HAP-1 (cell line): ENCODE data around the gene FRAS1.
"Not testable (repeated sequence)": the region's sequence is repeated elsewhere in the genome, so short reads cannot be mapped to it uniquely, and the experiment has no call there.

Source experiments
- DNase-seq, 2 experiments: peaks; one replicate each; pipeline ENCODE4 v3.0.0-alpha.2; 2016 to 2020; ENCODE audit warnings: low spot score in 2 of 2
- H3K27me3 ChIP-seq: fragments of 250-450 bp; sonication (Bioruptor Pico); 2 replicates; pipeline ENCODE4 v1.5.1; 2020; ENCODE audit warnings: low read depth, mild to moderate bottlenecking, moderate library complexity
- H3K36me3 ChIP-seq: fragments of 250-450 bp; sonication (Bioruptor Pico); replicated peaks from 2 replicates; pipeline ENCODE4 v1.5.1; 2020; ENCODE audit warnings: mild to moderate bottlenecking
- H3K4me1 ChIP-seq: fragments of 250-450 bp; sonication (Bioruptor Pico); 2 replicates; pipeline ENCODE4 v1.5.1; 2020; ENCODE audit warnings: mild to moderate bottlenecking
- H3K4me3 ChIP-seq: fragments of 250-450 bp; sonication (Bioruptor Pico); 2 replicates; pipeline ENCODE4 v1.5.1; 2020; ENCODE audit warnings: mild to moderate bottlenecking, moderate library complexity
- H3K9me3 ChIP-seq: fragments of 250-450 bp; sonication (Bioruptor Pico); 2 replicates; pipeline ENCODE4 v1.5.1; 2020; ENCODE audit warnings: mild to moderate bottlenecking, moderate library complexity
- in situ Hi-C: fragments of 300-500 bp; cut with MboI; formaldehyde crosslinking; loops from 3 replicates; pipeline ENCODE4 v1.14.3; 2020; ENCODE audit warnings: low sequenced_read_pairs, inconsistent platforms, mixed read lengths

FRAS1 gene

DNA sequence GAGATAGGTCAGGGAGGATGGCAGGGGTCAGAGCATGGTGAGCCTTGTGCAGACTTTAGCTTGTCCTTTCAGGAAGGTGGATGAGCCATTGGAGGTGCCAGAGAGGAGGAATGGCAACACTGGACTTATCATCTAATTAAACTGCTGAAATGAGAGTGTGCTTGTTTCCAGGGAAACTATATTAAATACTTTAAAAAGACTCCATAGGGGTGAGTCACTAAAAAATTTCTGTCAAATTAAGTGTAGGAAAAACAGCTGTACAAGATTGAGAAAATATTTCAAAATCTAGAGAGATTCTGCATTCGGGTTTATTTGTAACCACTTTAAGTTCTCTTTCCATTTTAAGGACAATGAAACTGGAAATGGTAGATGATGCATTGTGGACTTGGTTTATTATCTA is 11.4 kb downstream of the FRAS1 start:
- Histone ChIP-seq H3K4me1 (no peaks in the 10 kb centered on the region), H3K27me3 (no peaks in the 10 kb centered on the region), H3K4me3 (no peak overlapping the region), H3K9me3 (no peaks in the 10 kb centered on the region), H3K36me3 (no peaks in the 10 kb centered on the region)
- no peak for DNase-seq
- in situ Hi-C loops, result no loop called here

DNA sequence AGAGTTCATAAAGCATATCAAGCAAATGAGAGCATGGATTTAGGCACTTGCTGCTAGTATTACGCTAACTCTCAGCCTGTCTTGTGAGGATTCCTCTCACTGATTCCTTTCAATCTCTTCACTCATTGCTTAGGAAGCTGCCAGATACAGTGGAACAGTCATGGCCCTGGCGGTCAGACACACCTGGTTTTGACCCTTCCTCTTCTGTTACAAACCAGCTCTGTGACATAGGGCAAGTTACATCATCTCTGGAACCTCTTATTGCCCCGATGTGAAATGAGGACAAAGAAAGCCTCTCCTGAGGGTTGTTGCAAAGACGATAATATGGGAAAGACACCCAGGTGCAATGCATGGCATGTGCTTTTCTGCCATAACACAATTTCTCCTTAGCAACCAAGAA is 12.2 kb downstream of the FRAS1 start:
- DNase-seq, result no peak
- Histone ChIP-seq H3K27me3 (no peaks in the 10 kb centered on the region), H3K4me3 (no peak overlapping the region), H3K4me1 (no peaks in the 10 kb centered on the region), H3K36me3 (no peaks in the 10 kb centered on the region), H3K9me3 (no peaks in the 10 kb centered on the region)
- in situ Hi-C loops, result no loop called here

DNA sequence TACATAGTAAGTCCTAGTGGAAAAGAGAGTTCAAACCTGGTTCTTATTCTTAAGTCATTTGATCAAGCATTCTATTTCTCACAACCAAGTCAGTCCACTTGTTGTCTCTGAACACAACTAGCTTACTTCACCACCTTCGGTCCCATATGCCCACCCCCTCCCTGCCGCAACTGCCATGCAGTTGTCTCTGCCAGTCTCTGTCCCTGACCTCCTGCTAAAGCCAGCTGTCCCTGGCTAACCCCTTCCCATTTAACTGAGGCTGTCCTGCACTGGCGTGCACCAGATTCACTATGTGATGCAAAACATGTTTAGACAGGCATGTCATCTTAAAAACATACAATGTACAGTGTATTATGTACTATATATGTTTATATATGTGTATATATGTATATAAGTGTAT is 12.7 kb downstream of the FRAS1 start:
- H3K4me3 ChIP-seq, result no peak overlapping the region
- H3K36me3 ChIP-seq, result no peaks in the 10 kb centered on the region
- H3K4me1 ChIP-seq, result no peaks in the 10 kb centered on the region
- H3K9me3 ChIP-seq, result no peaks in the 10 kb centered on the region
- no peaks in the 10 kb centered on the region for H3K27me3 ChIP-seq
- in situ Hi-C loops, result no loop called here
- no peak for DNase-seq

DNA sequence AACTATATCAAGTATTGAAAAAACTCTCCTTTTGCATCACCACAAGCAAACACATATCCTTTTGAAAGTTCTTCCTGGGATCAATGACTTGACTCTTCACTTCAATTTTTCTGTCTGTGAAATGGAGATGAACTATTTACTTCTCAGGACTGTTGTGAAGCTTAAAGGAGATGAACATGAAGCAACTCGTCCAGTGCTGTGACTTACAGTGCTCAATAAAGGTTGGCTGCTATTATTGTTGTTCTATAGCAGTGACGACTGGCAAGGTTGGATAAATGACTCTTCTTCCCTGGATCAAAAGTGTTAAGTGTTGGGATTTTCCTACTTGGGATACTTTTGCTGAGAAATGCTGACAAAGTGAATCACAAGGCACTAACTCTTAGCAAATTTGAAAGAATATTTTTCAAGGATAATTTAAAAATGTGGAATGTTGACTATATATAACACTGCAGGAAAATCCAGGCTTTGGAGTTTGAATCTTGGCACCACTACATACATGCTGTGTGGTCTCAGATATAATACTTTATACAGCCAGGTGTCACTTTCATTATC is 13.7 kb downstream of the FRAS1 start:
- DNase-seq, result no peak
- in situ Hi-C loops, result no loop called here
- Histone ChIP-seq H3K4me1 (no peaks in the 10 kb centered on the region), H3K27me3 (no peaks in the 10 kb centered on the region), H3K9me3 (no peaks in the 10 kb centered on the region), H3K36me3 (no peaks in the 10 kb centered on the region), H3K4me3 (no peak overlapping the region)

DNA sequence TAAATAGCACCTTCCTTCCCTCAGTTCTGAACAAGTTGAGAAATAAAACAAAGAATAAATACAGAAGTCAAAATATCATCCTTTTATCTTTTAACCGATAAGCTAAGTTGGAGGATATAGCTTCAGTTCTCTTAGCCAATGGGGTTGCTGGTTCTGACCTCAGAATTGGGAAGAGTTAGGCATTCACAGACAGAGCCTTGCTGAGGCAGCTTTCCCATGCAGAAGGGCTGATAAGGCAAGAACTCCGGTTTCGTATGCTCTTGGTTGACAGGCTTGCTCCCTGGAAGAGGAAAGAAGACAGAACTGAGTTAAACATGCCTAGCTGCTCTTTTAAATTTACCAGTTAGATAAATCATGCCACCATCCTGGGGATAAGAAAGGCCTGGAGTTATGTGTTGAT is 17.6 kb downstream of the FRAS1 start:
- in situ Hi-C loops, result no loop called here
- no peak for DNase-seq

DNA sequence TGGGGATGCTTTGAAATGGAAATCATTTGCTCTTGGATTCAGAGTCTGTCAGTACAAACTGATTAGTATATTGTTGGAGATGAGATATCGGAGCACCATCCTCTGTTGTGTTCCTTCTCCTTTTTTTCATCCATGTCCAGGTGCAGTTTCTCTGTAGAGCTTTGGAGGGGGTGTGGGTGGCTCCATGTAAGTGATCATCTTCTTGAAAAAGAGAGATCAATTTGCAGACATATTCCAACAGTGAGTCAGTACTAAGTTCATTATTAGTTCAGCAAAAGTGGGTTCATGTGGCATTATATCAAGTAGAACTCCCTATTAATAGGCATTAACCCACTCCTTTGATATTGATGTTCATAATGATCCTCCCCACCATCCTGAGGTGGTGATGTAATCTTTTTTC is 18.9 kb downstream of the FRAS1 start:
- no peaks in the 10 kb centered on the region for H3K4me1 ChIP-seq
- H3K36me3 ChIP-seq, result no peaks in the 10 kb centered on the region; the same call in 1 of the 2 replicates
- no peaks in the 10 kb centered on the region for H3K9me3 ChIP-seq
- H3K27me3 ChIP-seq, result no peaks in the 10 kb centered on the region
- no peak overlapping the region for H3K4me3 ChIP-seq
- in situ Hi-C loops, result no loop called here
- DNase-seq, result no peak

More for the DNA sequence above, 17.6 kb downstream of the FRAS1 start:
- Histone ChIP-seq H3K9me3 (no peaks in the 10 kb centered on the region), H3K27me3 (no peaks in the 10 kb centered on the region), H3K36me3 (no peaks in the 10 kb centered on the region; the same call in 1 of the 2 replicates), H3K4me1 (no peaks in the 10 kb centered on the region), H3K4me3 (no peak overlapping the region)

DNA sequence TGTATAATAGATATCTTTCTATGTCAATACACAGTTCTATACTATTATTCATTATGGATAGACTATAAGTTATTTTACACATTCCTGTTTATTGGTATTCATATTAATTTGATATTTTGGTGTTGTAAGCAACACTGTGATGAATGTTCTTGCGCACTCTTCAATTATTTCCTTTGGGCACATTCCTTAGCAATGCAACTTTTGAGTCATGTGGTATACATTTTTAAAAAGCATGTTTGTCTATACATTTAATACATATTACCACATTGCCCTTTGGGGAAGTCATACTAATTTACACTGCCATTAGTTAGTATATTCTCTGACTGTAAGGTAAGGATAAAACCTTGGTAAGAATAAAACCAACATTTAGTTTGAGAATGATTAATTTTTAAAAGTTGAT is 21.0 kb downstream of the FRAS1 start:
- H3K4me3 ChIP-seq, result no peak overlapping the region
- H3K27me3 ChIP-seq, result no peaks in the 10 kb centered on the region
- no peak for DNase-seq
- no peaks in the 10 kb centered on the region; the same call in 1 of the 2 replicates for H3K36me3 ChIP-seq
- no peaks in the 10 kb centered on the region for H3K4me1 ChIP-seq
- in situ Hi-C loops, result no loop called here
- no peaks in the 10 kb centered on the region for H3K9me3 ChIP-seq

DNA sequence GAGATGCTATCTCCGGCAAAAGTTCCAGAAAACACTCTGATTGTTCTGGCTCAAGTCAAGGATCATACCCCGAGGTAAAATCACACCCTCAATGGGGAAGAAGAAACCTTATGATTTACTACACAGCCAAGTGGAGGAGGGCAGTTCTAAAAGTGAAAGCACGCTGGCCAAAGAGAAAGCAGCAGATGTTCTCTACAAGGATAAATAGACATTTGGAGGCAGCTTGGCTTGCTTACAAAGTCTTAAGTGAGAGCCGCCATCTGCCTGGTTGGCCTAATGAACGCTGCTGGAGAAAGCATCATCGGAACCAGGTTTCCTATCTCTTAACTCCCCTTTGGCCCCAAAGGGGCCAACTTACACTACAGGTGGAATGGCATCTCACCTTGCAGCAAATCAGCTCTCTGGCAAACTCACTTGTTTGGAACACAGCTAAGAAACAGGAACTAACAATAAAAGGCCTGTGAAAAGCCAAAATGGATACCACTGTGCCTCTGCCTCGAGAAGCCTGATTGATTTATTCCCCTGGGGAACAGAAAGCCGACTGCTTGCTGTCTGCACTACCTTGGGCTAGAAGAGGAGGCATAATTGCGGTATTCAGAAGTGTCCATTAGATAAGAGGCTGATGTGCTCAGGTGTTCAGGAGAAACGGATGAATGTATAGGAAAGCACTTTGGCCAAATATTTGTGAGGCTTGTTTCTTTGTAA is 22.8 kb downstream of the FRAS1 start:
- Histone ChIP-seq H3K4me1 (no peaks in the 10 kb centered on the region), H3K4me3 (no peak overlapping the region), H3K27me3 (no peaks in the 10 kb centered on the region), H3K36me3 (no peaks in the 10 kb centered on the region; the same call in 1 of the 2 replicates), H3K9me3 (no peaks in the 10 kb centered on the region)
- in situ Hi-C loops, result no loop called here
- no peak for DNase-seq

DNA sequence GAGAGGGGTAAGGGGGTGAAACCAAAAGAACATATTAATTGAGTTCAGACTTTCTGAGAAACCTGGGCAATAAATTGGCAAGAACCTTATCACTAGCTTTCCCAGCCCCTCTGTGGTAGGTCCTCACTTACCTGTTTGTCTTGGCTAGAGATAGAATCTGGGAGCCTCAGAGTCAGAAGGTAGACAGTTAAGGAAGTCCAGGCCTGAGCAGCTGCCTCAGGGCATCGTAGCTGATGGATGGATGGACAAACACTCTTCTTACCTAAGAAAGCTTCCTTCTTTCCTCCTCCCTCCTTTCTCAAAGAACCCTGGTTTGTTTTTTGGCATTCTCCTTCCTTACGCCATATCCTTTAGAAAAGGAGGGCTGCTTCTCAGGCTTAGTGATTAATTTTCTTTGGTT is 24.4 kb downstream of the FRAS1 start:
- no peaks in the 10 kb centered on the region for H3K9me3 ChIP-seq
- no peak for DNase-seq
- no peaks in the 10 kb centered on the region for H3K4me1 ChIP-seq
- no peak overlapping the region for H3K4me3 ChIP-seq
- no peaks in the 10 kb centered on the region; the same call in 1 of the 2 replicates for H3K36me3 ChIP-seq
- H3K27me3 ChIP-seq, result no peaks in the 10 kb centered on the region
- in situ Hi-C loops, result no loop called here

DNA sequence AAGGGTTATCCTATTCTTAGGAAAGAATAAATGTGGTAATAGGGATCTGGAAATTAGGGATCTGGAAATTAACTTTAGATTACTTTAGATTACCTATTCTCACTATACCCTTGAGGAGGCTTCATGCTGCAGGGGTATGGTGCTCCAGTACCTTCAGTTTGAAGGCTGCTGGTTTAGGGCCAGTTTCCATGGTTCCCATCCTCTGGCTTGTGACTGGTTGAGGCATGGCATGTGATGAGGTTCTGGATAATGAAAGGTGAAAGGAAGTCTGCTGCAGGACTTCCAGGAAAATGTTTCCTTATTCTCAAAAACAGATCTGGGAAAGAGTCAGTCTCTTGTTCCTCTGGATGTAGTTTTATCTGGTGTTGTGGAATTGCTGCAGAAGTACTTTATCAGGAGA is 25.9 kb downstream of the FRAS1 start:
- no peak for DNase-seq
- H3K4me3 ChIP-seq, result no peak overlapping the region
- no peaks in the 10 kb centered on the region; the same call in 1 of the 2 replicates for H3K36me3 ChIP-seq
- H3K27me3 ChIP-seq, result no peaks in the 10 kb centered on the region
- in situ Hi-C loops, result no loop called here
- H3K9me3 ChIP-seq, result no peaks in the 10 kb centered on the region
- no peaks in the 10 kb centered on the region for H3K4me1 ChIP-seq

DNA sequence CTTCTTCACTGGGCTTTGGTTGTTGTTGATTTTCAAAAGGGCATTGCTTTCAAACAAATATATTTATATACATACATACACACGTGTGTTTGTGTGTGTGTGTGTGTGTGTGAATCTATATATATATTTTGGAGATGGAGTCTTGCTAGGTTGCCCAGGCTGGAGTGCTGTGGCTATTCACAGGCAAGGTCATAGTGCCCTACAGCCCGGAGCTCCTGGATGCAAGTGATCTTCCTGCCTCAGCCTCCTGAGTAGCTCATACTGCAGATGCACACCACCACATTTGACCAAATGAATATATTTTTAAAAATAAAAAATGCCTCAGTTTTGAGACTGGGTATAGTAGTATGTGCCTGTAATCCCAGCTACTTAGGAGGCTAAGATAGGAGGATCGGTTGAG is 34.4 kb downstream of the FRAS1 start:
- in situ Hi-C loops, result no loop called here
- Histone ChIP-seq H3K4me3 (no peak overlapping the region), H3K27me3 (no peaks in the 10 kb centered on the region), H3K4me1 (no peaks in the 10 kb centered on the region), H3K36me3 (no peaks in the 10 kb centered on the region), H3K9me3 (no peaks in the 10 kb centered on the region)
- DNase-seq, result no peak

DNA sequence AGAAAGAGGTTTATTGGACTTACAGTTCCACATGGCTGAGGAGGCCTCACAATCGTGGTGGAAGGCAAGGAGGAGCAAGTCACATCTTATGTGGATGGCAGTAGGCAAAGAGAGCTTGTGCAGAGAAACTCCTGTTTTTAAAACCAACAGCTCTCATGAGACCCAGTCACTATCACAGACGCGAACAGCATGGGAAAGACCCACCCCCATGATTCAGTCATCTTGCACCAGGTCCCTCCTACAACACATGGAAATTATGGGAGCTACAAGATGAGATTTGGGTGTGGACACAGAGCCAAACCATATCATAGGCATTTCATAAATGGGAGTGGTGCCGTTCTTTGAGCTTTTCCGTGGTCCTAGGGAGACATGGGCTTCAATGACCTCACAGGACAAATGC is 35.2 kb downstream of the FRAS1 start:
- DNase-seq, H3K36me3 ChIP-seq, H3K4me3 ChIP-seq, H3K27me3 ChIP-seq, H3K4me1 ChIP-seq, H3K9me3 ChIP-seq, in situ Hi-C loops: not testable (repeated sequence)

DNA sequence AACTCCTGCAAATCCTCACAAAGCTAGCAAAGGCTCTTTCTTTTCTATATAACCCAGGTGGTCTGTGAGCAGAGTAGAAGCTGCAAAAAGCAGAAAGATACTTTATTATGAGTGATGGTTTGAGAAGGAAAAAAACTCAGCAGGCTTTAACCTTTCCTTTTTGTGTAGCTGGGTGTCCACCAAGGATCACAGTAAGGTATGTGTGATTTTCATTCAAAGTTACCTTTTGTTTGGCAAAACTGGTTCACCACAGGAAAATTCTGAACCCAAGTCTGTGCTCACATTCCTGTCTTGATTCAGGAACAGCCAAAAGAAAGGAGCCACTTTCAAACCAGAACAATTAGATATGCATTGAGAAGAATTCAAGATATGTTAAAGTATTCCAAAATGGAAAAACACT is 35.7 kb downstream of the FRAS1 start:
- in situ Hi-C loops, result no loop called here
- H3K4me3 ChIP-seq, result no peak overlapping the region
- no peaks in the 10 kb centered on the region for H3K27me3 ChIP-seq
- no peaks in the 10 kb centered on the region for H3K9me3 ChIP-seq
- no peak for DNase-seq
- no peaks in the 10 kb centered on the region for H3K4me1 ChIP-seq
- no peaks in the 10 kb centered on the region for H3K36me3 ChIP-seq

DNA sequence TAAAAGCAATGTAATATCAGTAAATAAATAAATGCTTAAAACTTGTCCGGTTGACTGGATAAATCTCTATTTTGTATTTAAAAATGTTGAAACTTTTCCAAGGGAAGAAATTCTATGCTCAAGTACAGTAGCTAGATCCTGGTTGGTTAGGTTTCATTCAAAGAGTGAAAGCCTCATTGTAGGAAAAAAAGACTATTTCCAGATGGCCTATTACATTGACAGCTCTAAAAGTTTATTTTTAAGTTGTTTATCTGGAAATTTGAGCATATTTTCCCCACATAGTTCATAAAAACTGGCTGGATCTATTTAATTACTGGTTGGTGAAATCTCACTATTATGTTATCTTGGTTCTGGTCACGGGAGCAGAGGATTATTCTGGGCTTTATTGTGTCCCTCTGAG is 38.0 kb downstream of the FRAS1 start:
- Histone ChIP-seq H3K36me3 (no peaks in the 10 kb centered on the region), H3K4me3 (no peak overlapping the region), H3K4me1 (no peaks in the 10 kb centered on the region), H3K27me3 (no peaks in the 10 kb centered on the region), H3K9me3 (no peaks in the 10 kb centered on the region)
- in situ Hi-C loops, result no loop called here
- DNase-seq, result no peak

DNA sequence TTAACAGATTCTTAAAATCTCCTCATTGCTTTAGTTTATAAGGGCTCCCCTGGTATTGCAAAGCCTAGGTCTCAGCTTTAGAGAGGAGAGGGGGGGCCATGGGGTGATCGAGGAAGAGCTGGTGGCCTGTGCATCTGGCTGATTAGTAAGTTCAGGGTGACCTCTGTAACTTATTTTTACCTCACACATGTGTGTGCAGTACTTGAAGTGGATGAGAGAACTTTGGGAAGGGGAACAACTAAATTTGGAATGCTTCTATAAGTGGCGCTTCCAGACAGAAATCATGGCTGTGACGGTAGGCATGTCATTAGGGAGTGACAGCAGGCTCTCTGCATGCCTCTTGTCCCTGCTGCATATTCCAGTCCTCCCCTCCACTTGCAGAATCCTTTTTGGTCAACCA is 41.9 kb downstream of the FRAS1 start:
- in situ Hi-C loops, result no loop called here
- Histone ChIP-seq H3K27me3 (no peaks in the 10 kb centered on the region), H3K36me3 (no peaks in the 10 kb centered on the region), H3K4me1 (no peaks in the 10 kb centered on the region), H3K9me3 (no peaks in the 10 kb centered on the region), H3K4me3 (no peak overlapping the region)
- DNase-seq, result no peak
